PC-3 (cell line): ENCODE measurements around the gene CHST11.

Experiments used
- EZH2 ChIP-seq: fragments of 300-600 bp; sonication (generic); IDR thresholded peaks from one replicate; pipeline ENCODE4 v1.6.1; 2017; ENCODE audit warnings: antibody characterized with exemption, mild to moderate bottlenecking, low read length; ENCODE audit not compliant: unreplicated experiment
- EZH2phosphoT487 ChIP-seq: fragments of 300-600 bp; sonication (generic); IDR thresholded peaks from 2 replicates; pipeline ENCODE4 v1.6.1; 2018; ENCODE audit warnings: mild to moderate bottlenecking, antibody characterized with exemption, low read length, borderline replicate concordance
- TF ChIP-seq, protein P1 (sequence below): fragments of 300-600 bp; sonication (generic); conservative IDR thresholded peaks from 2 replicates; pipeline ENCODE4 v1.5.1; 2017; ENCODE audit warnings: antibody characterized with exemption, low read depth, mild to moderate bottlenecking, low read length

DNA sequence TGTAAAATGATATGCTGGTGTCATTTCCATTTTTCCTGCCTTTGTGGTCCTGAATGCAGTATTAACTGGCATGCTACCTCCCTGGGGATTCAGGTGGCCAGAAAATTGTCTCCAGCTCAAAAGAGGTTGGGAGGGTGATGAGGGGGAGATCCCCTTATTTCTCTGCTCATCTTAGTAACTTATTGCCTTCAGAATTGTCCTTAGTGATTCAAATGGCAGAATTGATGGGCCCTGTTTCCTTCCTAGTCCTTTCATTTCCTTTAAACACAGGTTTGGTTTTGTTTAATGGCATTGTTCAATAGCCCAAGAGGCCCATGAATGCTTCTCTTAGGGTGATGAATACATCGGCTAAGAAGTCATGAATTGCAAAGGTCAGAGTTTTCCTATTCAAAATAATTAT lies 294.4 kb downstream of the CHST11 start:
- TF ChIP-seq, protein P1, sequence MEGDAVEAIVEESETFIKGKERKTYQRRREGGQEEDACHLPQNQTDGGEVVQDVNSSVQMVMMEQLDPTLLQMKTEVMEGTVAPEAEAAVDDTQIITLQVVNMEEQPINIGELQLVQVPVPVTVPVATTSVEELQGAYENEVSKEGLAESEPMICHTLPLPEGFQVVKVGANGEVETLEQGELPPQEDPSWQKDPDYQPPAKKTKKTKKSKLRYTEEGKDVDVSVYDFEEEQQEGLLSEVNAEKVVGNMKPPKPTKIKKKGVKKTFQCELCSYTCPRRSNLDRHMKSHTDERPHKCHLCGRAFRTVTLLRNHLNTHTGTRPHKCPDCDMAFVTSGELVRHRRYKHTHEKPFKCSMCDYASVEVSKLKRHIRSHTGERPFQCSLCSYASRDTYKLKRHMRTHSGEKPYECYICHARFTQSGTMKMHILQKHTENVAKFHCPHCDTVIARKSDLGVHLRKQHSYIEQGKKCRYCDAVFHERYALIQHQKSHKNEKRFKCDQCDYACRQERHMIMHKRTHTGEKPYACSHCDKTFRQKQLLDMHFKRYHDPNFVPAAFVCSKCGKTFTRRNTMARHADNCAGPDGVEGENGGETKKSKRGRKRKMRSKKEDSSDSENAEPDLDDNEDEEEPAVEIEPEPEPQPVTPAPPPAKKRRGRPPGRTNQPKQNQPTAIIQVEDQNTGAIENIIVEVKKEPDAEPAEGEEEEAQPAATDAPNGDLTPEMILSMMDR, result no peak
- TF ChIP-seq EZH2 (no peak), EZH2phosphoT487 (no peak)
